Hepatocyte (in vitro differentiated cells): ENCODE data around the gene APBA1.

Source experiments
- EZH2 ChIP-seq: fragments of 200-600 bp; sonication (generic); IDR thresholded peaks from 2 replicates; pipeline ENCODE4 v1.6.1; 2016; ENCODE audit warnings: antibody characterized with exemption, mild to moderate bottlenecking, borderline replicate concordance
- TF ChIP-seq, protein P1 (sequence below): fragments of 200-600 bp; sonication (generic); IDR thresholded peaks from 2 replicates; pipeline ENCODE4 v1.5.1; 2016; ENCODE audit warnings: antibody characterized with exemption, mild to moderate bottlenecking; ENCODE audit not compliant: poor library complexity

DNA sequence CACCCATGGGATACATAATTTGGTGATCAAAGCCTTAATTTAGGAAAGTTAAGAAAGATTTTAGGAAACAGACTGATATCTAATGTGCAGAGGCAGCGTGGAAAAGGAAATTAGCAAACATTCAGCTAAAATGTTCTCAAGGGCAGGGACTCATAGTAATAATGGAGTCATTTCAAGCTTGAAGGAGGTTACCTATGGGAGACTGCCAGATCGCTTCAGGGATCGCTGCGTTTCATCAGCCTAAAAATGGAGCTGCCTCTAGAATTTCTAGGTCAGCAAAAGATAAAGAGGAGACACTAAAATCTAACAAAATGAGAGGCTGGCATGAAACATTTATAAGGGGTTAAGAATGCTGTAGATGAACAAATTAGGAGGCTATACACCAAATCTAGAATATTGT, 115.5 kb downstream of the APBA1 start:
- TF ChIP-seq, protein P1, sequence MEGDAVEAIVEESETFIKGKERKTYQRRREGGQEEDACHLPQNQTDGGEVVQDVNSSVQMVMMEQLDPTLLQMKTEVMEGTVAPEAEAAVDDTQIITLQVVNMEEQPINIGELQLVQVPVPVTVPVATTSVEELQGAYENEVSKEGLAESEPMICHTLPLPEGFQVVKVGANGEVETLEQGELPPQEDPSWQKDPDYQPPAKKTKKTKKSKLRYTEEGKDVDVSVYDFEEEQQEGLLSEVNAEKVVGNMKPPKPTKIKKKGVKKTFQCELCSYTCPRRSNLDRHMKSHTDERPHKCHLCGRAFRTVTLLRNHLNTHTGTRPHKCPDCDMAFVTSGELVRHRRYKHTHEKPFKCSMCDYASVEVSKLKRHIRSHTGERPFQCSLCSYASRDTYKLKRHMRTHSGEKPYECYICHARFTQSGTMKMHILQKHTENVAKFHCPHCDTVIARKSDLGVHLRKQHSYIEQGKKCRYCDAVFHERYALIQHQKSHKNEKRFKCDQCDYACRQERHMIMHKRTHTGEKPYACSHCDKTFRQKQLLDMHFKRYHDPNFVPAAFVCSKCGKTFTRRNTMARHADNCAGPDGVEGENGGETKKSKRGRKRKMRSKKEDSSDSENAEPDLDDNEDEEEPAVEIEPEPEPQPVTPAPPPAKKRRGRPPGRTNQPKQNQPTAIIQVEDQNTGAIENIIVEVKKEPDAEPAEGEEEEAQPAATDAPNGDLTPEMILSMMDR = no peak
- no peak for TF ChIP-seq EZH2
